HEK293 (cell line): ENCODE measurements around the gene INSYN2B.

Experiments
- BCL11A ChIP-seq: fragments of 450-650 bp; formaldehyde crosslinking; IDR thresholded peaks from 2 replicates; pipeline ENCODE4 v1.5.1; 2016; ENCODE audit warnings: low read depth, missing biosample characterization, missing genetic modification characterization
- CTCF ChIP-seq: fragments of 450-650 bp; formaldehyde crosslinking; IDR thresholded peaks from 2 replicates; pipeline ENCODE4 v1.5.1; 2016; ENCODE audit warnings: missing biosample characterization, missing genetic modification characterization
- KLF7 ChIP-seq: fragments of 450-650 bp; formaldehyde crosslinking; IDR thresholded peaks from 2 replicates; pipeline ENCODE4 v1.5.1; 2016; ENCODE audit warnings: missing biosample characterization, missing genetic modification characterization, borderline replicate concordance
- REST ChIP-seq: fragments of 450-650 bp; formaldehyde crosslinking; IDR thresholded peaks from 2 replicates; pipeline ENCODE4 v1.5.1; 2016; ENCODE audit warnings: missing biosample characterization, missing genetic modification characterization
- ZNF121 ChIP-seq: fragments of 450-650 bp; formaldehyde crosslinking; IDR thresholded peaks from 2 replicates; pipeline ENCODE4 v1.5.1; 2016; ENCODE audit warnings: missing biosample characterization, missing genetic modification characterization
- ZNF133 ChIP-seq: fragments of 450-650 bp; formaldehyde crosslinking; IDR thresholded peaks from 2 replicates; pipeline ENCODE4 v1.5.1; 2016; ENCODE audit warnings: missing biosample characterization, missing genetic modification characterization
- ZNF175 ChIP-seq: fragments of 450-650 bp; formaldehyde crosslinking; IDR thresholded peaks from 2 replicates; pipeline ENCODE4 v1.5.1; 2016; ENCODE audit warnings: missing biosample characterization, missing genetic modification characterization
- ZNF335 ChIP-seq: fragments of 450-650 bp; formaldehyde crosslinking; conservative IDR thresholded peaks from 2 replicates; pipeline ENCODE4 v1.5.1; 2016; ENCODE audit warnings: missing biosample characterization, missing genetic modification characterization
- ZNF426 ChIP-seq: fragments of 450-650 bp; formaldehyde crosslinking; IDR thresholded peaks from 2 replicates; pipeline ENCODE4 v1.5.1; 2017; ENCODE audit warnings: missing biosample characterization, missing genetic modification characterization, mild to moderate bottlenecking, inconsistent platforms, moderate library complexity

GRCh38 chr5:169895926-169896325 is 84.4 kb downstream of the INSYN2B start:
- TF ChIP-seq CTCF (no peak), KLF7 (tag by site-specific recombination) (no peak), REST (no peak), ZNF121 (tag by site-specific recombination) (no peak), ZNF335 (tag by site-specific recombination) (no peak), ZNF426 (no peak), ZNF133 (tag by site-specific recombination) (no peak), ZNF175 (tag by site-specific recombination) (no peak), BCL11A (tag by site-specific recombination) (no peak)
